Adrenal gland (tissue), 12 donors: ENCODE data around the gene SOX21. TPM values are rescaled to one million over a fixed set of nuclear protein-coding genes. Genes with fewer than 3 reads are reported as not detected.

Experiments used
- DNase-seq, 7 donors: peaks; one replicate each; pipeline ENCODE4 v3.0.0-alpha.2; 2019 to 2020
- H3K27ac ChIP-seq, 5 donors: fragments of 200-600 bp; sonication (generic) in 4 of 5; 1 replicate in 3 of 5; 2 replicates in 2 of 5; pipeline versions ENCODE4 v1.5.1 to v1.8.0; 2016 to 2020; ENCODE audit warnings: mild to moderate bottlenecking in 1 of 5
- H3K27me3 ChIP-seq: fragments of 200-600 bp; 2 replicates; pipeline ENCODE4 v1.8.0; 2021
- H3K36me3 ChIP-seq, 2 donors: fragments of 200-600 bp; replicated peaks in 1 of 2; 1 replicate in 1 of 2; 2 replicates in 1 of 2; pipeline versions ENCODE4 v1.5.1 to v1.8.0; 2018 to 2022
- H3K4me1 ChIP-seq, 2 donors: fragments of 200-600 bp; replicated peaks in 1 of 2; 1 replicate in 1 of 2; 2 replicates in 1 of 2; pipeline versions ENCODE4 v1.5.1 to v1.8.0; 2018 to 2021
- H3K4me3 ChIP-seq, 4 donors: fragments of 200-600 bp; sonication (generic) in 3 of 4; one replicate each; pipeline ENCODE4 v1.5.1; 2016 to 2018
- H3K9me3 ChIP-seq, 3 donors: fragments of 200-600 bp; sonication (generic) in 1 of 3; replicated peaks in 1 of 3; 1 replicate in 2 of 3; 2 replicates in 1 of 3; pipeline versions ENCODE4 v1.5.1 to v1.8.0; 2016 to 2021
- POLR2A ChIP-seq, 2 donors: fragments of 450-650 bp; IDR thresholded peaks; one replicate each; pipeline ENCODE4 v1.6.1; 2017; ENCODE audit warnings: antibody characterized with exemption in 2 of 2, mild to moderate bottlenecking in 2 of 2, moderate library complexity in 1 of 2
- WGBS, 4 donors: extraction: QIAGEN DNeasy Blood & Tissue Kit in 2 of 4; methylation state at CpG; one replicate each; pipeline versions ENCODE4 v1.1.5 to v1.1.7; 2013 to 2017; 5-methylcytosine and 5-hydroxymethylcytosine counted together
- intact Hi-C, 2 donors: fragments of 100-400 bp; cut with DNase I; formaldehyde crosslinking; loops; one replicate each; pipeline versions ENCODE4 v1.14.1 to v1.15.0; 2022 to 2023
- polyA plus RNA-seq, 3 donors: library from polyadenylated mRNA; stranded (reverse); fragments of 200-250 nt in 2 of 3; fragments of 350-450 nt in 1 of 3; fragmentation: Illumina TruSeq in 1 of 3; extraction: RNeasy Lipid Tissue Mini Kit (QIAGEN cat#74804) in 1 of 3; gene quantifications; one replicate each; pipeline ENCODE4 v1.2.3, GENCODE V29; 2013 to 2014
- total RNA-seq, 9 donors: library from RNA; depleted of rRNA in 4 of 9; stranded (reverse); fragments of >200 nt in 4 of 9; fragments of 120-200 nt in 1 of 9; fragmentation: NEBNext Ultra II Directional in 1 of 9; extraction: Animal tissue kit (Norgen Biotek cat#: 25700) in 1 of 9; gene quantifications; one replicate each; pipeline versions ENCODE4 v1.1.0 to v1.2.4, GENCODE V29; 2013 to 2023
- TF ChIP-seq, protein P1 (sequence below), 6 experiments: fragments of 450-650 bp in 4 of 6; fragments of 200-600 bp in 2 of 6; sonication (generic) in 1 of 6; IDR thresholded peaks; 1 replicate in 5 of 6; 2 replicates in 1 of 6; pipeline versions ENCODE4 v1.5.1 to v1.8.0; 2016 to 2021; ENCODE audit warnings: antibody characterized with exemption in 6 of 6, mild to moderate bottlenecking in 2 of 6, moderate library complexity in 1 of 6
- donor health status: healthy with polysubstance abuse.
- donor health status: Bipolar disorder and iron deficiency.
- donor health status: DM: yes; HTN: yes; CAD: no.
- donor health status: DM: no; HTN: no; CAD: no.
- donor health status: DM: no; HTN: no; CAD: no.
- donor health status: DM: yes; HTN: yes; CAD: no.

The SOX21 gene
- total and polyA plus RNA-seq, 12 donors, result not detected

DNA sequence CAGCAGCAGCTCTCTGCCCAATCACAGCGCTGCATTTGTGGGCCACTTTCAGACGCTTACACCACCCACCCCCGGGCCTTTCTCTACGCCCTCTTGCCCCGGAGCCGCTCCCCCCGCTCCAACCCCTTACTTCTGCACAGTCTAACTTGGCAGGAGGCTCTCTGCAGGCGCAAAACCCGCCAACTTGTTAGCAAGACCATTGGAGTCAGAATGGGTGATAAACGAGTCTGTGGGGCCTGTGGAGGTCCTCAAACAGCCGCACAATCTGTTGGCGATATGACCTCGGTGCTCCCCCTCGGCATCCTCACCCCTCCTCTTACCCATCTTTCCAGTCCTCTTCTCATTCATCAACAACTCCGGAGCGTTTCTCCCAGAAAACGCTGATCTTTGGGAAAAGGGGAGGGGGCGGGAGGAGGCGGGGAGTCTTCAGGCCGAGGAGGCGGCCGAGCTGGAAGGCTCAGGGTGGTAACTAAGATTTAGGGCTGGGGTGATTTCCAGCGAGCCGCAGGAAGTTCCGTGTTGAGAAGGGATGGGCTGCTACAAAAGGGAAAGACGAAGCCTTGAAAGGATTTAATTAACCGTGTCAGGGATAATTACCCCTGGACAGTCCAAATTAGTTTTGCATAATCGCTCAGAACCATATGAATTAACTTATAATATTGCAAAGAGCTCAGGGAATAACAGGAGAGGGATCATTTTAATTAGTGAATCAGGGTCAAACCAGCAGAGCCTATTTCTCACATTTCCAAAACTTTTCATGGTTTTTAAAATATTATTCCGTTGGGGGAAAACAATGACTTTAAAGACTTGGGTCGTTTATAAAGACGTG lies 4.1 kb downstream of the SOX21 start:
- Histone ChIP-seq H3K4me1 (peaks cover 0 to 20% of the 10 kb centered on the region in 2 donors), H3K27ac (no peak overlapping the region), H3K36me3 (no peaks in the 10 kb centered on the region), H3K4me3 (no peak overlapping the region), H3K27me3 (peaks cover 98% of the 10 kb centered on the region), H3K9me3 (no peaks in the 10 kb centered on the region)
- intact Hi-C loops, result no loop called here
- WGBS, 4 donors, result 8 to 10% (median 8%) methylated on average over 22 to 31 of the region's 31 CpGs
- no peak for DNase-seq
- TF ChIP-seq POLR2A (IDR thresholded peaks at IDR 0.05), result no peak
- TF ChIP-seq, protein P1, sequence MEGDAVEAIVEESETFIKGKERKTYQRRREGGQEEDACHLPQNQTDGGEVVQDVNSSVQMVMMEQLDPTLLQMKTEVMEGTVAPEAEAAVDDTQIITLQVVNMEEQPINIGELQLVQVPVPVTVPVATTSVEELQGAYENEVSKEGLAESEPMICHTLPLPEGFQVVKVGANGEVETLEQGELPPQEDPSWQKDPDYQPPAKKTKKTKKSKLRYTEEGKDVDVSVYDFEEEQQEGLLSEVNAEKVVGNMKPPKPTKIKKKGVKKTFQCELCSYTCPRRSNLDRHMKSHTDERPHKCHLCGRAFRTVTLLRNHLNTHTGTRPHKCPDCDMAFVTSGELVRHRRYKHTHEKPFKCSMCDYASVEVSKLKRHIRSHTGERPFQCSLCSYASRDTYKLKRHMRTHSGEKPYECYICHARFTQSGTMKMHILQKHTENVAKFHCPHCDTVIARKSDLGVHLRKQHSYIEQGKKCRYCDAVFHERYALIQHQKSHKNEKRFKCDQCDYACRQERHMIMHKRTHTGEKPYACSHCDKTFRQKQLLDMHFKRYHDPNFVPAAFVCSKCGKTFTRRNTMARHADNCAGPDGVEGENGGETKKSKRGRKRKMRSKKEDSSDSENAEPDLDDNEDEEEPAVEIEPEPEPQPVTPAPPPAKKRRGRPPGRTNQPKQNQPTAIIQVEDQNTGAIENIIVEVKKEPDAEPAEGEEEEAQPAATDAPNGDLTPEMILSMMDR (IDR thresholded peaks at IDR 0.05), result no peak

DNA sequence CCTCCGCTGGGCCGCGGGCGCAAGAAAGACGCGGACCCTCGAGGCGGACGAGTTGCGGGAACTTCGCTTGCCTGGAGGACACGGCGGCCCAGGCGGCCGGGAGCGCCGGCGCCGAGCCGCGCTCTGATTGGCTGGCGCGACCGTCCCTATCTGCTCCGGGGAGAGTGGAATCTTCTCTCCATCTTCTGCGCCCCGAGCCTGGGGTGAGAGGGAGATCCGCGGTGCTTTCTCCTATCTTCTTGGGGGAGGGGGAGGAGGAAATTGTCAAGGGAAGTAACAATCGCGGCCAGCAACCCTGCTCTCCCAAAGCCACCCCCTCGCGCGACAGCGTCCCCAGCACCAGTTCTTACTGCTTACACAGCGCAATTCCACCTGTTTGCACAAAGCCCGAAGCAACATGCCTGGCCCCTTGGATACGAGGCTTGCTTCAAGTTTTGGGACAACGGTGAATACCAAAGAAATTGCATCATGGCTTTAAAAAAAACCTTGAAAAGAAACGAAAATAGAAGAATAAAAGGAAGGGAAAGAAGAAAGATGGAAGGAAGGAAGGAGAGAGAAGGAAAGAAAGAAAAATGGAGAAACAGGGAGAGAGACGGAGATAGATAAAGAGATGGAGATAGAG lies 4.8 kb downstream of the SOX21 start:
- Histone ChIP-seq H3K9me3 (no peaks in the 10 kb centered on the region), H3K36me3 (no peaks in the 10 kb centered on the region), H3K4me3 (no peak overlapping the region), H3K27me3 (peaks cover 97% of the 10 kb centered on the region), H3K4me1 (peaks cover 0 to 13% of the 10 kb centered on the region in 2 donors), H3K27ac (no peak overlapping the region)
- 6 to 8% (median 7%) methylated on average over 31 to 41 of the region's 41 CpGs for WGBS, 4 donors
- no peak for DNase-seq
- no peak for TF ChIP-seq POLR2A (IDR thresholded peaks at IDR 0.05)
- TF ChIP-seq, protein P1 (IDR thresholded peaks at IDR 0.05), result no peak
- intact Hi-C loops, result no loop called here

DNA sequence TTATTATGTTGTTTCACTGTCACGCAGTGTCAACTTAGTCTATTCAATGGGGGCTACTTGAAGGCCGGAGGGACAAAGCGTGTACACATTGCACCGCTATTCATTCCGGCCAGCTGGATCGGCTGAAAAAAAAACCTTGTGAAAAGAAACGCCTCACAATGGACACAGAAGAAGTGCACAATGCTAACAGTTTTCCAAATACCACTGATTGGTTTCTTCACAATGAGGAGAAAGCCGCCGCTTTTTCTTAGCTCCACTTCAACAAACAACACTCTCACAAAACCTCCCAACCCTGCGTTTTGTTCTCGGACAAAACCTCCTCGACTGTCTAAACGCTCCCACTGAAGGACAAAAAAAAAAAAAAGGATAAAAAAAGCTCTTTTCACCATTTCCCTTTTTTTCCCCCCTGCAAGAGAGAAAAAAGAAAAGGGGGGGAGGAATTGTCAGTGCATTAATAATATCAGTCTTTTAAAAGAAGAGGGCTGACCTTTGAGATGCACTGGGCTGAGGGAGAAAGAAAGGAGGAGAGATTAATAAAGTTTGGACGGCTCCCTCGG lies 5.4 kb downstream of the SOX21 start:
- H3K4me1 ChIP-seq, result peaks cover 0 to 9% of the 10 kb centered on the region in 2 donors
- no peaks in the 10 kb centered on the region for H3K36me3 ChIP-seq
- WGBS, 4 donors, result 12 to 22% (median 13%) methylated on average over 15 of the region's 15 CpGs
- no peak for DNase-seq
- no peak overlapping the region for H3K4me3 ChIP-seq
- H3K27me3 ChIP-seq, result peaks cover 97% of the 10 kb centered on the region
- H3K27ac ChIP-seq, result no peak overlapping the region
- intact Hi-C loops, result no loop called here
- no peaks in the 10 kb centered on the region for H3K9me3 ChIP-seq
- TF ChIP-seq, protein P1 (IDR thresholded peaks at IDR 0.05), result no peak
- TF ChIP-seq POLR2A (IDR thresholded peaks at IDR 0.05), result no peak

DNA sequence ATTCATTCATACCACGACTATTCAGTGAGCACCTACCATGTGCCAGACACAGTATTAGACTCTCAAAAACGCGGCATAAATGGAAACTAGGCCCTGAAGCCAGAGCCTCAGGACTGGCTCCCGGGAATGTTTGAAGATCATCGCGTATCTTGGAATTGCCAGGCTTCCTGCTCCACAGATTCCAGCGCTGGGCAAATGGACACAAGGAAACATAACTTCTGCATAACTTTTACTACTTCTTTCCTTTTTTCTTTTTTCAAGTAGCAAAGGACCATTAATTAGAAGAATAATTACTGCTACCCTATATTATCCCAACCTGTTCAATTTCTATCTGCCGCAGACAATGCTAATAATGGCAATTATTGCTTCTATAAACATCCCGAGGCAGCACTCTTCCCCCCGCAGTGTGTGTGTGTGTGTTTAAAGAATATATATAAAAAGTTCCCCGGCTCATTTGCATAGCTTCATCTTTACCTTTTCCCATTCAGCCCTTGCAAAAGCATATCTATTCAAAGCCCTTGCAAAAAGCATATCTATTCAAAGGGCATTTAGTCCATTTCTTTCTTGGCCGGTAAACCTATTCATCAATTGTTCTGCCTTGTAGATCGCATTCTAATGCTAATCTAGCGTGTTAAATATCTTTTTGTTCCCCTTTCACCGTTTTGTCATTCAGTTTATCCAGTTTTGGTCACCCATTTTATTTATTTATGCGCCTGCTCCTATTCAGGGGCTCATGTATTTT lies 6.1 kb downstream of the SOX21 start:
- Histone ChIP-seq H3K27me3 (peaks cover 97% of the 10 kb centered on the region), H3K4me3 (no peak overlapping the region), H3K9me3 (no peaks in the 10 kb centered on the region), H3K36me3 (no peaks in the 10 kb centered on the region), H3K4me1 (peaks cover 0 to 5% of the 10 kb centered on the region in 2 donors), H3K27ac (no peak overlapping the region)
- TF ChIP-seq, protein P1 (IDR thresholded peaks at IDR 0.05), result no peak
- TF ChIP-seq POLR2A (IDR thresholded peaks at IDR 0.05), result no peak
- DNase-seq, result no peak
- 14 to 18% (median 16%) methylated on average over 16 of the region's 16 CpGs for WGBS, 4 donors
- intact Hi-C loops, result no loop called here
